ENCODE data around the gene ASMTL.
"Not testable (repeated sequence)": the region's sequence is repeated elsewhere in the genome, so short reads cannot be mapped to it uniquely, and the experiment has no call there.

Gene ASMTL

GRCh38 chrX:1405769-1406168 lies 46.9 kb downstream of the ASMTL start:
- not testable (repeated sequence) for FAIRE-seq; DNase-seq (ENCODE audit: low spot score)

- FAIRE-seq; DNase-seq (ENCODE audit: low spot score): not testable (repeated sequence)
Measured at GRCh38 chrX:1403867-1404266, 48.8 kb downstream of the ASMTL start.

DNA sequence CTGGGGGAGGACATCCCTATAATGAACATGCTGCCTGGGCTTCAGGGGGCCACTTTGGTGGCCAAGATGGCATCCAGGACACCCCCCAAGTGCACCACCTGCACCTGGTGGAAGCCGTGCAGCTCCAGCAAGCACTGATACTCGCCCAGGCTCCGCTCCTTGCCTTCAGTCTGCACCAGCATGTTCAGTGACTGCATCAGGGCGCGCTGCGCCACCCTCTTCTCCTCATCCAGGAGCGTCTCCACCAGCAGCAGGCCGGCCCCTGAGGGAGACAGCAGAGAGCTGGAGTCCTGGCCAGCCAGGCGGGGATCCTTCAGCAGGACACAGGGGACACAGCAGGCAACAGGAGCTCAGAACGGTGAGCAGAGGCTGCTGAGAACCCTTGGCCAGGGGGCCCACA lies 49.5 kb downstream of the ASMTL start:
- DNase-seq (ENCODE audit: low spot score) (no peak), FAIRE-seq (no peak)

GRCh38 chrX:1401611-1402430 lies 50.9 kb downstream of the ASMTL start:
- no peak for DNase-seq (ENCODE audit: low spot score)

DNA sequence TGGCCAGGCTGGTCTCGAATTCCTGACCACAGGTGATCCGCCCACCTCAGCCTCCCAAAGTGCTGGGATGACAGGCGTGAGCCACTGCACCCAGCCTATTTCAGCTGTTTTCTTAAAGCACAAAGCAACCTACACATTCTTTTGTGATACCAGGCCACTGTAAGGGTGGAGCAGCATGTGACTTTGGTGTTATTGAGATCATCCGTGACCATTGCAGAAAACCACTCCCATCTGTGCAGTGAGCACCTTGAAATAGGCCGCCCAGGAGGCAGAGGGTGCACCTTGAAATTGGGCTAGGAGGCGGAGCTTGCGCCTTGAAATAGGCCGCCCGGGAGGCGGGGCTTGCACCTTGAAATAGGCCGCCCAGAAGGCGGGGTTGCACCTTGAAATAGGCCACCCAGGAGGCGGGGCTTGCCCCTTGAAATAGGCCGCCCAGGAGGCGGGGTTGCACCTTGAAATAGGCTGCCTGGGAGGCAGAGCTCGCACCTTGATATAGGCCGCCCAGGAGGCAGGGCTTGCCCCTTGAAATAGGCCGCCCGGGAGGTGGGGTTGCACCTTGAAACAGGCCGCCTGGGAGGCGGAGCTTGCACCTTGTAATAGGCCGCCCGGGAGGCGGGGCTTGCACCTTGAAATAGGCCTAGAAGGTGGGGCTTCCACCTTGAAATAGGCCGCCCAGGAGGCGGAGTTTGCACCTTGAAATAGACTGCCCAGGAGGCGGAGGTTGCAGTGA lies 51.8 kb downstream of the ASMTL start:
- DNase-seq (ENCODE audit: low spot score) (no peak), FAIRE-seq (no peak)

More at GRCh38 chrX:1401611-1402430, 50.9 kb downstream of the ASMTL start:
- FAIRE-seq: no peak

GRCh38 chrX:1400049-1400448 lies 52.7 kb downstream of the ASMTL start:
- FAIRE-seq: no peak
- DNase-seq (ENCODE audit: low spot score): no peak

DNA sequence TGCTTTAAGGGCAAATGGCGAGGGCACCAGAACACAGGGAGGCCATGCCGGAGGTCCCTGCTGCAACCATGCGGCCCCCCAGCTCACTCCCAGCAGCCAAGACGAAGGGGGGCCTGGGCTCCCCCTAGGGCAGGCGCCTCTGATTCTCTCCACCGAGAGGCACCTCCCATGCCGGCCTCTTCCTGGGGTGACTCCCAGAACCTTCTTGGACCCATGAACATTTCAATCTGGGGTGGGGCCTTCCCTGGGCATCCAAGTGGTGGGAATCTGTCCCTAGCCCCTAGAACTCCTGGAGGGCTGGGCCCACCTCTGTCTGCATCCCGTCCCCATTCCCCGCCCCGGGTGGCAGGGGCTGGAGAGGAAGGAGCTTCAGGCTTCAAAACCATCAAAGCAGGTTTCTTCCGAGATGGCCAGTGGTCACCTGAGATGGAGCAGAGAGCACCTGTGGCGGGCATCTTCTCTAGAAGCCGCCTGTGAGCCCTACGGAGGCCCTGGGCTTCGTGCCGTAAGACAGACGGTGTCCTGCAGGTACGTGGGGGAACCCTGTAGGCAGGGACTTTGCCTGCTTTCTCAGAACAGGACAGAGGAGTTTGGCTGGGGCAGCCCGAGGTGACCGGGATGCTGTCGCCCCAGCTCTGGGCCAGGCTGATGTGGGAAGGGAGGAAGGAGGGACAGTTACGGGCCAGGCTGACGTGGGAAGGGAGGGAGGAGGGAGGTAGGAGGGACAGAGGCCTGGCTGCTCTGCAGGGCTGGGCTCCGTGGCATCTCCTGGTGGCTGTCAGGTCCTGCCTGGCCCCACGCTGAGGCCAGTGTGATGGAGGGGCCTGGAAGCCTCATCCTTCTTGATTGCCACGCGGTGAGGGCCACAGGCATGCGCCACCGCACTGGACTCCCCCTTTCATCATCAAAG lies 54.0 kb downstream of the ASMTL start:
- no peak for DNase-seq (ENCODE audit: low spot score)
- no peak for FAIRE-seq

DNA sequence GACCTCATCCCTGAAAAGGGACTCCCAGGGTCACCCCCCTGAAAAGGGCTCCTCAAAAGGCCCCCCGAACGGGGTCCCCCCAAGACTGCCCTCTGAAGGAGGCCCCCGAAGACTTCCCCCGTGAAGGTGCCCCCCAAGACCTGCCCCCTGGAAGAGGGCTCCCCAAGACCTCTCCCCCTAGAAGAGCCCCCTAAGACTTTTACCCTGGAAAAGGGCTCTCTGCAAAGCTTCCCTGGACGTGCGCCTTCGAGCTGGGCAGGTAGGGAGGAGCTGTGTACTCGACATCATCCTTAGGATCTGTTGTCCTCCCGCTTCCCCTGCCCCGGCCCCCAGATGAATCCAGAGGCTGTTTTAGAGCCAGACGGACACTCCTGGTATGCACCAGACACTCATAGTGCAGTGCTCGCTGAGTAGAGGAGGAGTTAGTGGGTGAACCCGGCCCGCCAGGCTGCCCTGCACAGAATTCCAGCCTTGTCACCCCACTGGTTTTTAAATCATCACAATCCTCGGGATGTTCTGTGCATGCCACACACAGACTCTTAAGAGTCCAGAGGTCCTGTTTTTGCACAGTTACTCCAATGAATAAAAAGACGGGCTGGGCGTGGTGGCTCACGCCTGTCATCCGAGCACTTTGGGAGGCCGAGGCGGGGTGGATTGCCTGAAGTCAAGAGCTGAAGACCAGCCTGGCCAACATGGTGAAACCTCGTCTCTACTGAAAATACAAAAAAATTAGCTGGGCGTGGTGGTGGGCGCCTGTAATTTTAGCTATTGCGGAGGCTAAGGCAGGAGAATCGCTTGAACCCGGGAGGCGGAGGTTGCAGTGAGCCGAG lies 55.1 kb downstream of the ASMTL start:
- no peak for FAIRE-seq
- DNase-seq (ENCODE audit: low spot score): no peak

DNA sequence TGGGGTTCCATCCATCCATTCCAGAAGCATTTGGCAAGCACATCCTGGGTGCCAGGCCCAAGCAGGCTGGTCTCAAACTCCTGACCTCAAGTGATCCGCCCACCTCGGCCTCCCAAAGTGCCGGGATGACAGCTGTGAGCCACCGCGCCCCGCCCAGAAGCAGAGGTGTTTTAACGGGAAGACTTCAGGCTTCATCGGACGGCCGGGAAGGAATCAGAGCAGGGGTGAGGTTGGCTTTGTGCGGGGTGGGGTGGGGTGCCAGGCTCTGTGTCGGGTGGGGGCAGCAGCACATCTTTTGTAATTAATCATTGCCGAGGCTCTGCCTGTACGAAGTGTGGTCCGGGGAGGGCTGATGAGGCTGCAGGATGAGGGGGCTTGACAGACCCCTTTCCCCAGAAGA lies 55.7 kb downstream of the ASMTL start:
- FAIRE-seq: no peak
- DNase-seq (ENCODE audit: low spot score): no peak

DNA sequence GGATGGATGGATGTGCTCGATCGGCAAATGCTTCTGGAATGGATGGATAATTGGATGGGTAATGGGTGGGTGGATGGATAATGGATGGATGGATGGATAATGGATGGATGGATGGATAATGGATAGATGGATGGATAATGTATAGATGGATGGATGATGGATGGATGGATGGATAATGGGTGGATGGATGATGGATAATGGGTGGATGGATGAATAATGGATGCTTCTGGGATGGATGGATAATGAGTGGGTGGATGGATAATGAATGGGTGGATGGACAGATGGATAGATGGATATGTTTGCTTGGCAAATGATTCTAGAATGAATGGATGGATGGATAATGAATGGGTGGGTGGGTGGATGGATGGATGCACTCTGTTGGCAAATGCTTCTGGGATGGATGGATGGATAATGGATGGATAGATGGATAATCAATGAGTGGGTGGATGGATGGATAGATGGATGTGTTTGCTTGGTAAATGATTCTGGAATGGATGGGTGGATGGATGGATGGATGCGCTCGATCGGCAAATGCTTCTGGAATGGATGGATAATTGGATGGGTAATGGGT lies 57.0 kb downstream of the ASMTL start:
- DNase-seq (ENCODE audit: low spot score): no peak
- FAIRE-seq: no peak

- DNase-seq (ENCODE audit: low spot score) (no peak), FAIRE-seq (no peak)
Measured at GRCh38 chrX:1394731-1395501, 57.8 kb downstream of the ASMTL start.

- FAIRE-seq: no peak
- no peak for DNase-seq (ENCODE audit: low spot score)
Measured at GRCh38 chrX:1393871-1394615, 58.7 kb downstream of the ASMTL start.

DNA sequence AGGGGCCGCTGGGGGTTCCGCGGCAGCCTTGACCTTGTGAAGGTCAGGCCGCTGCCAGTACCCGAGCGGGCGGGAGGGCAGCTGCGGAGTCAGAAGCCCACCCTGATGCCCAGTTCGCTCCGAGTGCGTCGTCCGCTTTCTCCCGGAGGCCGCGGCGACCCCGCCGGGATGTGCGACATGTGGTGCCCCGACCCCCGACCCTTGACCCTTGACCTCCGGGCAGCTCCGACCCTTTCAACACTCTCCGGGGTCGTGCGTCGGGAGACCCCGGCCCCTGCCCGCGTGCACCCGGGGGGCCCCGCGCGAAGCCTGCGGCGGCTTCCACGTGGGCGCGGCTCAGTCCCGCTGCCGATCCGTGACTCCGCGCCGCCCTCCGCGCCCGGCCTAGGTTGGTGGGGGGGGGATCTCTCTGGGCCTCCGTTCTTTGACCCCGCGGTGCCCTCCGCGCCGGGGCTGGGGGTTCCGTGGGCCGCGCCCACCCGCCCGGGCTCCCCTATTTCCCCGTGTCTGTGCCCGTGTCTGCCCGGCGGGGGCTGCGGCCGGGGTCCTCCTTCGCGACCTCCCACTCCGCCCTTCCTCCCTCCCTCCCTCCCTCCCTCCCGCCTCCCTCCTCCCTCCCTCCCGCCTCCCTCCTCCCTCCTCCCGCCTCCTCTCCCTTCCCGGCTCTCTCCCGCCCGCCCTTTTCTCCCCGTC lies 60.2 kb downstream of the ASMTL start:
- FAIRE-seq: no peak
- DNase-seq (ENCODE audit: low spot score): peak; percentile 30

DNA sequence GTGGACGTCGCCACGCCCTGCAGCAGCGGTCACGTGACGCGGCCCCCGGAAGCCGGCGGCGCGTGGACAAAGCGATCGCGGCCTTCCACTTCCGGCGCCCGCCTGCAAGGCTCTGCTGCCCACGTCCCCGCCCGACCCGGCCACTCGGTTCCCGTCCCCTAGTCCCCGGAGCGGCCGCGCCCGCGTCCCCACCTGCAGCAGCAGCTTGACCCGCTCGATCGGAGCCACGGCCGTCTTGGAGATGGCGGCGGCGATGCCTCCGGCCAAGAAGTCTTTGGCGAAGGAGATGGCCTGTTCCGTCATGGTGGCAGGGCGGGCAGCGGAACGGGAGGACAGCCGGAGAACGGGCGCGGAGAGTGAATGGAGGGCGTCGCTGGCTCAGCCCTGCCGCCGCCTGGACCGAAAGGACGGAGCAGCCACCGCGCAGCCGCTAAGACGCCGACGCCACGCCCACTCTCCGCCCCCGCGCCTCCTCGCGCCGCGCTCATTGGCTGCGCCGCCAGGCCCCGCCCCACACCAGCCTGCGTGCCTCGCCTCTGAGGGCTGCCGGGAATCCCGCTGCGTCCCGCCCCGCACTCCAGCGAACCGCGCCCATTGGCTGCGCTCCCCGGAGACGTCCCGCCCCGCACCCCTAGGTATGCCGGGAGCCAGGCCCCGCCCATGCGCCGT lies 60.9 kb downstream of the ASMTL start, which contains the start of gene SLC25A6:
Gene SLC25A6 (minus strand): TSS at position 407 of the 669 bp plus-strand sequence. CDS start 104 bp downstream, at position 303.
- FAIRE-seq: no peak
- DNase-seq (ENCODE audit: low spot score): peak; percentile 88

GRCh38 chrX:1391370-1391706 lies 61.4 kb downstream of the ASMTL start:
- FAIRE-seq (no peak), DNase-seq (ENCODE audit: low spot score) (no peak)

DNA sequence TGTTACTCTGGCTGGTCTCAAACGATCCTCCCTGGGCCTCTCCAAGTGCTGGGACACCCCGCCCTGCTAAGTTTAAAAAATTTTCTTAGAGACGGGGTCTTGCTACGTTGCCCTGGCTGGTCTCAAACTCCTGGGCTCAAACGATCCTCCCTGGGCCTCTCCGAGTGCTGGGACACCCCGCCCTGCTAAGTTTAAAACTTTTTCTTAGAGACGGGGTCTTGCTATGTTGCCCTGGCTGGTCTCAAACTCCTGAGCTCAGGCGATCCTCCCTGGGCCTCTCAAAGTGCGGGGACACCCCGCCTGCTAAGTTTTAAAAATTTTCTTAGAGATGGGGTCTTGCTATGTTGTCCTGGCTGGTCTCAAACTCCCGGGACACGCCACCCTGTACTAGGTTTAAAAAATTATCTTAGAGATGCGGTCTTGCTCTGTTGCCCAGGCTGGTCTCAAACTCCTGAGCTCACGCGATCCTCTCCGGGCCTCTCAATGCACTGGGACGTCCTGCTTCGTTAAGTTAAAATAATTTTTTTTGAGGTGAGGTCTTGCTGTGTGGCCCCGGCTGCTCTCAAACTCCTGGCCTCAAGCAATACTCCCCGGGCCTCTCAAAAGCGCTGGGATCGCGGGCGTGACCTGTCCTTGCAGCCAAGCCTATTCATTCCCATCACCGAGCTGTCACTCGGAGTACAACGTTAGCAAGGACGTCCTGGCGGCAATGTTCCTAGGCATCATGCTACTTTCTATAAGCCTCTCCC lies 61.9 kb downstream of the ASMTL start:
- DNase-seq (ENCODE audit: low spot score) (no peak), FAIRE-seq (no peak)

DNA sequence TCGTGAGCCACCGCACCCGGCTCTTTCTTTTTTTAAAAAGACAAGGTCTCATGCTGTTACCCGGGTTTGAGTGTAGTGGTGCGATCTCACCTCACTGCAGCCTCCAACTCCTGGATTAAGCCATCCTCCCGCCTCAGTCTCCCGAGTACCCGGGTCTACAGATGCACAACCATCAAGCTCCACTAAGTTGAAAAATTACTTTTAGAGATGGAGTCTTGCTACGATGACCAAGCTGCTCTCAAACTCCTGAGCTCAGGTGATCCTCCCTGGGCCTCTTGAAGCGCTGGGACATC lies 62.8 kb downstream of the ASMTL start:
- DNase-seq (ENCODE audit: low spot score): no peak
- FAIRE-seq: no peak
